Measurements from ENCODE around the gene CLDN18.

Gene CLDN18

DNA sequence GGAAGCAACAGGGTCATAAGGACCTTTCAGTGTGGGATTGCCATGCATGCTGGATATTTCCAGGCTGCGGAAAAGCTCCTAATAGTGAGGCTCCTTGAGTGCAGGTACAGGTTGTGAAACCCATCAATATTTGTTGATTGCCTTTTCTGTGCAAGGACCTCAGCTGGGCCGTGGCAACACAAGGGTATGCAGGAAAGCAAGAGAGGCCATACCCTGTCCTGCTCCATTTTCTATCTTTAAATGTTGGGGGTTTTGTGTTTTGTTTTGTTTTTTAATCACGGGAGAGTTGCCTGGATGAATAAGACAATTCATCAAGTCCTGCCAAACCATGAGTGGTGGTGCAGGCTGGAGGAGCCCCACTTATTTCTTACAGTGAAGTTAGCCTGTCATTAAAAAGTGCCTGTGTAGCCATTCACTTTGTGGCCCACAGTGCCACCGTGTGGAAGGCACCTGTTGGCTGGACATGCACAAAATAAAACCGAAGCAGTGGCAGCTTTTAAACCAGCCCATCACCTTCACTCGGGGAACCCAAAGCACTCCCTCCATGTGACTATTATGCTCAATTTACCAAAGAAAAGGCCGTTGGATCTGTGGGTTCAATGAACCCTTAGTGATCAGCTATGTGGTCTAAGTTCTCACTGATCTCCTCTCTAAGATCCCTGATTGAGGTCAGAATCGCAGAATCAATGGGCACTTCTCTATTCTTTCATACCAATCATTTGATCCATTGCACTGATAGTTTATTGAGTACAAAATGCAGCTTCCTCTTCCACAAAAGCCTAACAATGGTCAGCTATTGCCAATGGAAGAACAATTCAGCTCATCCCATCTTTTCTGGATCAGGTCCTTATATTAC lies 42.2 kb downstream of the CLDN18 start:
- no peak overlapping the region for H3K4me3 ChIP-seq (ENCODE audit: low read length)

DNA sequence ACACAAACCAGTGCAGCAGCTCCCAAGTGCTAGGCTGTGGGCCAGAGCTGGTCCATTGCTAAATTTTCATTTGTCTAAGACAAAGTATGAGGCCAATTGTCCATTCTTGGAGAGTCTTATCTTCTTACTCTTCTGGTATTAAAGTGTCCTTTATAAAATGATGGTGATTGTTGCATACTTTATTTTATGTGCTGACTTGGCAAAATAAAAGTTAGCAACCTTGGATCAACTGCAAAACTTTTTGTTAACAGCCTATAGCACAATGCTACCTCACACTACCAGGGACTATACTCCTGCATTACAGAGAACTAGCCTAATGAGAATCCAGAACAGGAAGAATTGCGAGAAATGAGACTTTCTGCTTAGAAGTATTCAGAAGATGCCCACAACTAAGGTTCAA lies 44.1 kb downstream of the CLDN18 start:
- no peaks in the 10 kb centered on the region for H3K79me2 ChIP-seq (ENCODE audit: low read length)
- no peak overlapping the region for H3K27ac ChIP-seq (ENCODE audit: low read length)
- no peak overlapping the region for H2AFZ ChIP-seq (ENCODE audit: low read depth, low read length)
- H3K4me3 ChIP-seq (ENCODE audit: low read length) = no peak overlapping the region
- H3K9ac ChIP-seq (ENCODE audit: low read length) = no peak overlapping the region
- H3K9me3 ChIP-seq (ENCODE audit: insufficient read depth, low read length) = no peaks in the 10 kb centered on the region
- no peaks in the 10 kb centered on the region for H4K20me1 ChIP-seq (ENCODE audit: insufficient read depth, low read length)
- no peak overlapping the region for H3K4me2 ChIP-seq (ENCODE audit: low read length)
- H3K36me3 ChIP-seq (replicated peaks; ENCODE audit: low read depth, low read length) = no peaks in the 10 kb centered on the region
- TF ChIP-seq EZH2phosphoT487 (IDR thresholded peaks at IDR 0.05; ENCODE audit: low read depth) (no peak), CTCF (IDR thresholded peaks at IDR 0.05; ENCODE audit: low read depth, low read length) (no peak)
- H3K4me1 ChIP-seq (ENCODE audit: low read length) = no peaks in the 10 kb centered on the region
- peaks cover 22% of the 10 kb centered on the region for H3K27me3 ChIP-seq (ENCODE audit: low read depth, low read length)

More for the DNA sequence above, 42.2 kb downstream of the CLDN18 start:
- H3K27ac ChIP-seq (ENCODE audit: low read length) = no peak overlapping the region
- H4K20me1 ChIP-seq (ENCODE audit: insufficient read depth, low read length) = no peaks in the 10 kb centered on the region
- H3K79me2 ChIP-seq (ENCODE audit: low read length) = no peaks in the 10 kb centered on the region
- peak overlapping the region; percentile 38; the same call in 1 of the 2 replicates for H3K4me2 ChIP-seq (ENCODE audit: low read length)
- no peak overlapping the region for H2AFZ ChIP-seq (ENCODE audit: low read depth, low read length)
- no peaks in the 10 kb centered on the region for H3K36me3 ChIP-seq (replicated peaks; ENCODE audit: low read depth, low read length)
- H3K4me1 ChIP-seq (ENCODE audit: low read length) = no peaks in the 10 kb centered on the region
- no peak overlapping the region for H3K9ac ChIP-seq (ENCODE audit: low read length)
- peak; percentile 79 for TF ChIP-seq CTCF (IDR thresholded peaks at IDR 0.05; ENCODE audit: low read depth, low read length)
- TF ChIP-seq EZH2phosphoT487 (IDR thresholded peaks at IDR 0.05; ENCODE audit: low read depth) = no peak
- peaks cover 22% of the 10 kb centered on the region for H3K27me3 ChIP-seq (ENCODE audit: low read depth, low read length)
- no peaks in the 10 kb centered on the region for H3K9me3 ChIP-seq (ENCODE audit: insufficient read depth, low read length)

DNA sequence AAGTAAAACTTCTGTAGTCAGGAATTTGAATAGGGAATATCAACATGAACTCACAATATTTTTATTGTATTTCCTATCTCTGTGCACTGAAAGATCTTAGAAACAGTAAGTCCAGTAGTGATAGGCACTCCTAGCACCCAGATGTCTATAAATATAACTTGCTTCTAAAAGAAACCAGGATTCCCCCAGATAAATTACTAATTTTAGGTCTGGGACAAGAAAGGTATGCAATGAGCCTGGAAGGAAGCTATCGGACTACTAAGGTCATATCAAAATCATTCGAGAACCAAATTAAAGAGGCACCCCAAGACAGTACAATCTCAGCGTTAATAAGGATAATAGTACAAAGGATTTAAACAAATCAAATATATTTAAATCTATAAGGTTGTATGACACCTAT lies 47.4 kb downstream of the CLDN18 start:
- Histone ChIP-seq H2AFZ (ENCODE audit: low read depth, low read length) (no peak overlapping the region), H3K9me3 (ENCODE audit: insufficient read depth, low read length) (no peaks in the 10 kb centered on the region), H3K4me3 (ENCODE audit: low read length) (no peak overlapping the region), H3K4me2 (ENCODE audit: low read length) (no peak overlapping the region), H3K36me3 (replicated peaks; ENCODE audit: low read depth, low read length) (no peaks in the 10 kb centered on the region), H3K27ac (ENCODE audit: low read length) (no peak overlapping the region), H3K9ac (ENCODE audit: low read length) (no peak overlapping the region), H3K27me3 (ENCODE audit: low read depth, low read length) (peaks cover 22% of the 10 kb centered on the region), H3K4me1 (ENCODE audit: low read length) (peaks cover 8% of the 10 kb centered on the region), H4K20me1 (ENCODE audit: insufficient read depth, low read length) (no peaks in the 10 kb centered on the region), H3K79me2 (ENCODE audit: low read length) (no peaks in the 10 kb centered on the region)
- no peak for TF ChIP-seq EZH2phosphoT487 (IDR thresholded peaks at IDR 0.05; ENCODE audit: low read depth)

GRCh38 chr3:138059261-138059660 lies 49.3 kb downstream of the CLDN18 start:
- H3K9ac ChIP-seq (ENCODE audit: low read length) = no peak overlapping the region
- H2AFZ ChIP-seq (ENCODE audit: low read depth, low read length) = no peak overlapping the region
- H3K27ac ChIP-seq (ENCODE audit: low read length) = no peak overlapping the region
- H3K4me2 ChIP-seq (ENCODE audit: low read length) = no peak overlapping the region
- H3K4me1 ChIP-seq (ENCODE audit: low read length) = peaks cover 8% of the 10 kb centered on the region
- no peaks in the 10 kb centered on the region for H3K79me2 ChIP-seq (ENCODE audit: low read length)
- H3K36me3 ChIP-seq (replicated peaks; ENCODE audit: low read depth, low read length) = no peaks in the 10 kb centered on the region
- H4K20me1 ChIP-seq (ENCODE audit: insufficient read depth, low read length) = no peaks in the 10 kb centered on the region
- TF ChIP-seq EZH2phosphoT487 (IDR thresholded peaks at IDR 0.05; ENCODE audit: low read depth) (no peak), CTCF (IDR thresholded peaks at IDR 0.05; ENCODE audit: low read depth, low read length) (no peak)
- peaks cover 13% of the 10 kb centered on the region for H3K27me3 ChIP-seq (ENCODE audit: low read depth, low read length)
- H3K4me3 ChIP-seq (ENCODE audit: low read length) = no peak overlapping the region
- H3K9me3 ChIP-seq (ENCODE audit: insufficient read depth, low read length) = no peaks in the 10 kb centered on the region
